Erythroblast (primary cell): ENCODE measurements around the gene GALR1.

Experiments used
- GATA1 ChIP-seq: IDR thresholded peaks from 2 replicates; pipeline ENCODE4 v1.6.1; 2011; ENCODE audit warnings: low read depth, mild to moderate bottlenecking, control low read depth, low read length, moderate library complexity
- POLR2A ChIP-seq: IDR thresholded peaks from 2 replicates; pipeline ENCODE4 v1.6.1; 2011; ENCODE audit warnings: mild to moderate bottlenecking, low read length

DNA sequence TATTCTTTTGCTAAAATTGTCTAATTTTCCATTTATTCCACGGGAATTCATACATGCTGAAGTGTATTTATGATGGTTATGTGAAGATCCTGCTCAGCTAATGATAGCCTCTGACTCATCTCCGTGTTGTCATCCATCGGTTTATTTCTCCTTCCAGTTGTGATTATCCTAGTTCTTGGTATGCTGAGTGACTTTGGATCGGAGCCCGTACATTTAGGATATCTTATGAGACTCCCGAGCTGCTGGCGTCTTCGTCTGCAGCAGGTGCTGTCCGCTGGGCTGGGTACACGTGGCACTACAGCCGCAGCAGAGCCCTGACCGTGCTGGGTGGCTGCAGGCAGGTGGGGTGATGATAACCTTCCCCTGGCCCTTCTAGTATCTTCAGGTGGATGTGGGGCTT, 40.1 kb upstream of the GALR1 start:
- TF ChIP-seq POLR2A: no peak
- TF ChIP-seq GATA1: no peak
